ENCODE results near the gene OR2M5.

Gene OR2M5

GRCh38 chr1:248144513-248145198 lies at the start of gene OR2M5:
Gene OR2M5 (plus strand): TSS chr1:248145148. CDS start chr1:248145148, 0 bp downstream.
- no peak for DNase-seq

- DNase-seq: no peak
Measured at GRCh38 chr1:248098529-248098928, 46.4 kb upstream of the OR2M5 start.

GRCh38 chr1:248102847-248103246 lies 42.1 kb upstream of the OR2M5 start:
- DNase-seq: no peak

- no peak for DNase-seq
Measured at GRCh38 chr1:248111157-248111556, 33.8 kb upstream of the OR2M5 start.

GRCh38 chr1:248114890-248115289 lies 30.1 kb upstream of the OR2M5 start:
- DNase-seq: no peak

- no peak for DNase-seq
Measured at GRCh38 chr1:248127653-248128052, 17.3 kb upstream of the OR2M5 start.

- no peak for DNase-seq
Measured at GRCh38 chr1:248136811-248137210, 8.1 kb upstream of the OR2M5 start.

GRCh38 chr1:248140846-248141245 lies 4.1 kb upstream of the OR2M5 start:
- DNase-seq: no peak

- DNase-seq: no peak
Measured at GRCh38 chr1:248143311-248143710, 1.6 kb upstream of the OR2M5 start.

- no peak for DNase-seq
Measured at GRCh38 chr1:248152056-248152827, 7.3 kb downstream of the OR2M5 start.

- no peak for DNase-seq
Measured at GRCh38 chr1:248155927-248156326, 11.0 kb downstream of the OR2M5 start.

- DNase-seq: no peak
Measured at GRCh38 chr1:248158758-248159157, 13.8 kb downstream of the OR2M5 start.

GRCh38 chr1:248164031-248164430 lies 19.1 kb downstream of the OR2M5 start:
- DNase-seq: no peak

GRCh38 chr1:248165186-248165585 lies 20.2 kb downstream of the OR2M5 start:
- DNase-seq: no peak

- no peak for DNase-seq
Measured at GRCh38 chr1:248174521-248174920, 29.6 kb downstream of the OR2M5 start, which contains the start of gene OR2M2. Gene OR2M2 (plus strand): TSS chr1:248174821. CDS start chr1:248179986, 5,165 bp downstream.

- DNase-seq: no peak
Measured at GRCh38 chr1:248183996-248184395, 39.0 kb downstream of the OR2M5 start.

GRCh38 chr1:248187363-248187762 lies 42.4 kb downstream of the OR2M5 start:
- DNase-seq: no peak

- no peak for DNase-seq
Measured at GRCh38 chr1:248189026-248189425, 44.1 kb downstream of the OR2M5 start.

GRCh38 chr1:248194117-248194516 lies 49.2 kb downstream of the OR2M5 start:
- no peak for DNase-seq
